Activated CD4-positive, alpha-beta T cell treated with anti-CD3 and anti-CD28 coated beads for 1 hour (primary cell): ENCODE data around the gene PIEZO1.
"Not testable (repeated sequence)": the region's sequence is repeated elsewhere in the genome, so short reads cannot be mapped to it uniquely, and the experiment has no call there.

Source experiments
- DNase-seq: peaks from one replicate; pipeline ENCODE4 v3.0.0-alpha.2; 2020

The PIEZO1 gene

GRCh38 chr16:88685156-88686061 is 99.6 kb downstream of the PIEZO1 start:
- no peak for DNase-seq

GRCh38 chr16:88684569-88685155 is 100.4 kb downstream of the PIEZO1 start:
- DNase-seq: no peak

GRCh38 chr16:88681709-88682451 is 103.1 kb downstream of the PIEZO1 start:
- DNase-seq: no peak

- DNase-seq: no peak
Measured at GRCh38 chr16:88681084-88681680, 103.8 kb downstream of the PIEZO1 start.

- no peak for DNase-seq
Measured at GRCh38 chr16:88680554-88681083, 104.4 kb downstream of the PIEZO1 start.

- DNase-seq: no peak
Measured at GRCh38 chr16:88678224-88678979, 106.6 kb downstream of the PIEZO1 start.

GRCh38 chr16:88677721-88678120 is 107.3 kb downstream of the PIEZO1 start:
- no peak for DNase-seq

GRCh38 chr16:88676502-88677242 is 108.3 kb downstream of the PIEZO1 start:
- no peak for DNase-seq

GRCh38 chr16:88673716-88674379 is 111.2 kb downstream of the PIEZO1 start:
- DNase-seq: no peak

GRCh38 chr16:88672776-88673175 is 112.2 kb downstream of the PIEZO1 start:
- DNase-seq: no peak

- DNase-seq: no peak
Measured at GRCh38 chr16:88671806-88672205, 113.2 kb downstream of the PIEZO1 start.

GRCh38 chr16:88669980-88670379 is 115.0 kb downstream of the PIEZO1 start:
- no peak for DNase-seq

- DNase-seq: not testable (repeated sequence)
Measured at GRCh38 chr16:88669493-88669892, 115.5 kb downstream of the PIEZO1 start.

- DNase-seq: no peak
Measured at GRCh38 chr16:88667461-88667860, 117.6 kb downstream of the PIEZO1 start.

GRCh38 chr16:88665570-88665969 is 119.5 kb downstream of the PIEZO1 start:
- DNase-seq: no peak
